Glomerular visceral epithelial cell (primary cell): ENCODE data around the gene MRTFA.
"Not testable (repeated sequence)": the region's sequence is repeated elsewhere in the genome, so short reads cannot be mapped to it uniquely, and the experiment has no call there.

Experiments
- DNase-seq: peaks from one replicate; pipeline ENCODE4 v3.0.0-alpha.2; 2016; ENCODE audit errors: extremely low spot score

The MRTFA gene

DNA sequence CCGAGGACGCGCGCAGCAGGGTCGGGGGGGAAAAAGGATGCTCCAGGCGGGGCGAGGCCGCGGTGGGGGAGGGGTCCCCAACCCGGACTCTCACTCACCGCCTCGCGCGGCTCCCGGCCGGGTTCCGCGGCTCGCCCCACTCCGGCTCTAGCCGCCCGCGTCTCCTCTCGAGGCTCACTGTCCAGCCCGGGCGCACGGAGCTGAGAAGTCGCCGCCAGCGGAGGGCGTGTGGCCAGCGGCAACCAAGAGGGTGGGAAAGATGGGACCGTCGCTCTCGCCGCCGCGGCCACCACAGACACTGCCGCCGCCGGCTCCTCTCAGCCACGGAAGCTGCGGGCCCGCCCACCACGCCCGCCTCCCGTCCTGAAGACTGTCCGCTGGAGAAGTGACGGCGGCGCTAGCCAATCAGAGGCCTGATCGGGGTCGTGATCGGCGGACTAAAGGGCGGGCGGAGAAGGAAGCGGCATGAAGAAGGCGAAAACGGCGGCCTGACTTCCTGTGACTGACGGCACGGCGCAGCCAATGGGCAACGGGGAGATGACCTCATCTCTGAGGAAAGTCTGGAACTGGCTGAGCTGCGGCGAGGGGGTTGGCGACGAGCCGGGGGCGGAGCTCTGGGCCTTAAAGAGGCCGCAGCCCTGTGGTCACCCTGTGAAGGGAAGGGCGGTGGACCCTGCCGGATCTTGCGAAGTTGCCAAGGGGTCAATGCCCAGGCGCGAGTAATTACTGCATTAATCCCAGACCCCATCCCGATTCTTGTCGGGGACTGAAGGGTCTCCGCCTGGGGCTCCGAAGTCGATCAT lies at the start of gene MRTFA:
TSS of gene MRTFA (minus strand) at position 340 of the 803 bp plus-strand sequence.
- peak; percentile 99 for DNase-seq

- DNase-seq = no peak
These were observed 48.9 kb upstream of the MRTFA start for GRCh38 chr22:40685406-40685805.

- no peak for DNase-seq
These were observed 48.2 kb upstream of the MRTFA start for GRCh38 chr22:40684728-40685127.

- no peak for DNase-seq
These were observed 44.9 kb upstream of the MRTFA start for GRCh38 chr22:40681451-40681850.

DNA sequence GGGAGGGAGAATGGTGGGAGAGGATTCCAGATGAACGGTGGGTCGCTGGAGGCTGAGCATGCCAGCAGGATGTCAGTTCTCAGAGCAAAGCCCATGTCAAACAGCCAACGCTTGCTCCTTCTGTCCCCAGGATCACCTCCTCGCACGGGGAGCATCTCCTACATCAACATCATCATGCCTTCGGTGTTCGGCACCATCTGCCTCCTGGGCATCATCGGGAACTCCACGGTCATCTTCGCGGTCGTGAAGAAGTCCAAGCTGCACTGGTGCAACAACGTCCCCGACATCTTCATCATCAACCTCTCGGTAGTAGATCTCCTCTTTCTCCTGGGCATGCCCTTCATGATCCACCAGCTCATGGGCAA lies 44.3 kb upstream of the MRTFA start:
- DNase-seq = no peak

GRCh38 chr22:40679964-40680818 lies 43.7 kb upstream of the MRTFA start:
- DNase-seq = no peak

GRCh38 chr22:40679249-40679963 lies 42.9 kb upstream of the MRTFA start, which contains the start of gene MCHR1:
TSS of gene MCHR1 (plus strand) at chr22:40679484. CDS start at chr22:40679653, 169 bp downstream.
- DNase-seq = no peak

- no peak for DNase-seq
These were observed 42.2 kb upstream of the MRTFA start for GRCh38 chr22:40678493-40679248.

GRCh38 chr22:40676644-40677043 lies 40.1 kb upstream of the MRTFA start:
- no peak for DNase-seq

GRCh38 chr22:40676166-40676565 lies 39.6 kb upstream of the MRTFA start:
- DNase-seq = not testable (repeated sequence)

GRCh38 chr22:40674274-40674673 lies 37.8 kb upstream of the MRTFA start:
- DNase-seq = no peak

- no peak for DNase-seq
These were observed 36.5 kb upstream of the MRTFA start for GRCh38 chr22:40673017-40673416.

DNA sequence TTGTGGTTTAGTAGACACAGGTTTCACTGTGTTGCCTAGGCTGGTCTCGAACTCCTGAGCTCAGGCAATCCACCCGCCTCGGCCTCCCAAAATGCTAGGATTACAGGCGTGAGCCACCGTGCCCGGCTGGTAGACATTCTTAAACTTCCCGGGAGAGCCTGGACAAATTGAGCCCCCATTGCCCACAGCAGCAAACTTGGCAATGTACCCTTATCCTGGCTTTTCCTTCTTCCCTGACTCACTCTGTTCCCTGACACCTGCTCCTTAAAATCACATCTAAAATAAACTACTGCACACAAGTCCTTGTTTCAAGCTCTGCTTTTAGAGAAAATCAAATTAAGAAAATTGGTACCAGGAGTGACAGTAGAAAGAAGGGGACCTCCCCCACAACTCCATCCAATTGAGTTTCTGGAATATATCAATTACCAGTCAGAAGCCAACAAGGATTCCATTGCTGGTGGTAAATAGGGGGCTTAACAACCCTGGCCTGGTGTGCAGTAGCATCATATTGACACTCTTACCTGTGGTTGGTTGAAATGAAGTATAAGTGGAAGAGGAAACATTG lies 35.4 kb upstream of the MRTFA start:
- DNase-seq = no peak

DNA sequence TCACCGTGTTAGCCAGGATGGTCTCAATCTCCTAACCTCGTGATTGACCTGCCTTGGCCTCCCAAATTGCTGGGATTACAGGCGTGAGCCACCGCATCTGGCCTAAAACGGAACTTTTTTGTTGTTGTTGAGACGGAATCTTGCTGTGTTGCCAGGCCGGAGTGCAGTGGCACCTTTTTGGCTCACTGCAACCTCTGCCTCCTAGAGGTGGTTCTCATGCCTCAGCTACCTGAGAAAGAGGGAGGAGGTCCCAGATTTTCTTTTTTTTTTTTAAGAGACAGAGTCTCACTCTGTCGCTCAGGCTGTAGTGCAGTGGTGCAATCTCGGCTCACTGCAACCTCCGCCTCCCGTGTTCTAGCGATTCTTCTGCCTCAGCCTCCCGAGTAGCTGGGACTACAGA lies 34.9 kb upstream of the MRTFA start:
- no peak for DNase-seq

DNA sequence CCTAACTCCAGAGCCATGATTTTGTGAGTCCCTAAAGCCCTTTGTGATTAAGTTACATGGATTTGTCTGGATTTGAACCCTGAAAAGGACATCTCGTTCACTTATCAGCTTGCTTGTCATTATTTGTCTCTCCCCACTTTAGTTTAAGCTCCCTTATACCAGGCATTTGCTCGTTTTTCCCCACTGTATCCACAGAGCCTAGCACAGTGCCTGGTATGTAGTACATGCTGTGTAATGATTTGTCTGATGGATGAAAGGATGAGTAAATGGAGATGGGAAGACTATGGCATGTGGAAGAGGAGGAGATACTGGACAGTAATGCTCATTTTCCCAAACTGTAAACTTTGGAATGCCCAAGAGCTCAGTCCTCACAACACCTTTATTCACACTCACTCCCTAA lies 33.5 kb upstream of the MRTFA start:
- DNase-seq = no peak

GRCh38 chr22:40668611-40669411 lies 32.3 kb upstream of the MRTFA start:
- peak; percentile 82 for DNase-seq

- no peak for DNase-seq
These were observed 29.8 kb upstream of the MRTFA start for GRCh38 chr22:40666151-40666848.

DNA sequence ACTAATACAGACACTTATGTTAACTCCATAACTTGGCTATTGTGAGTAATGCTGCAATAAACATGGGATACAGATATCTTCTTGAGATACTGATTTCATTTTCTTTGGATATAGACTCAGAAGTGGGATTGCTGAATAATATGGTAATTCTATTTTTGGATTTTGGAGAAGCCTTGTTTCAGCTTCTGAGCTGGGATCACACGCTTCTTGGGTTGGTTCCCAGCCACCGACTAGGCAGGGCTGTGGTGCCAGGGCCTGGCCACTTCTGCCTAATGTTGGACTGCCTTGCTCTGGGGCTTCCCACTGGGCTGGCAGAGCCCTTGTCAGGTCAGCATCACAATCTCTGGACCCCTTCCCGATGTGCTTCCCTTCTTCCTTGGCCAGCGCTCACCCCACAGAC lies 28.8 kb upstream of the MRTFA start:
- DNase-seq = no peak

- no peak for DNase-seq
These were observed 25.2 kb upstream of the MRTFA start for GRCh38 chr22:40661671-40662070.

DNA sequence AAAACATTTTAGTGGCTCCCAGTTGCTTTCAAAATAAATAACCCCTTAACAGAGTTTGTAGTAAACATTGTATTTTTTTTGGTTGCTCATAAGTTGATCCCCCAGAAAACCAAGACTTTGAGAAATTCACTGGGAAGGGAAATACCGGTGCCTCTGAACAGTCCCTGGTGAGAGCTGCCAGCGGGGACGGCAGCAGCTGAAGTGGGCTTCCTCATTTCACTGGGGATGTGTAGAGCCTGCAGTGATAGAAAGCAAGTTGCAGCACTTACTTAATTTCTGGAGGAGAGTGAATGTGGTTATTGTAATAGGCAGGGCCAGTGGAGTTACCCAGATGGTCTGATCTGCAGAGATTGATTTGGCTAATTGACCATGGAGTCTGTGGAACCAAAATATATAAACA lies 24.2 kb upstream of the MRTFA start:
- DNase-seq = no peak
